Right forelimb (tissue), 1 donor: ENCODE measurements around the gene ANKRD13B.
"Not testable (repeated sequence)": the region's sequence is repeated elsewhere in the genome, so short reads cannot be mapped to it uniquely, and the experiment has no call there.

ENCODE experiments used
- DNase-seq: peaks from one replicate; pipeline ENCODE4 v3.0.0-alpha.2; 2018

ANKRD13B gene

GRCh38 chr17:29592850-29593551 is at the start of gene ANKRD13B:
TSS of gene ANKRD13B (plus strand) at chr17:29593132. CDS start at chr17:29593622, 490 bp downstream.
- no peak for DNase-seq

- DNase-seq = no peak
These were observed 48.9 kb upstream of the ANKRD13B start for GRCh38 chr17:29544066-29544465.

GRCh38 chr17:29546085-29546484 is 46.8 kb upstream of the ANKRD13B start:
- DNase-seq = no peak

- DNase-seq = no peak
These were observed 46.1 kb upstream of the ANKRD13B start for GRCh38 chr17:29546830-29547229.

- no peak for DNase-seq
These were observed 43.6 kb upstream of the ANKRD13B start for GRCh38 chr17:29549177-29549923.

GRCh38 chr17:29555840-29556239 is 37.1 kb upstream of the ANKRD13B start:
- DNase-seq = no peak

- DNase-seq = no peak
These were observed 35.7 kb upstream of the ANKRD13B start for GRCh38 chr17:29557085-29557738.

- DNase-seq = no peak
These were observed 35.2 kb upstream of the ANKRD13B start for GRCh38 chr17:29557739-29558116.

- not testable (repeated sequence) for DNase-seq
These were observed 34.8 kb upstream of the ANKRD13B start for GRCh38 chr17:29558139-29558538.

GRCh38 chr17:29559640-29560039 is 33.3 kb upstream of the ANKRD13B start:
- DNase-seq = no peak

- no peak for DNase-seq
These were observed 32.6 kb upstream of the ANKRD13B start for GRCh38 chr17:29560316-29560715.

- no peak for DNase-seq
These were observed 31.1 kb upstream of the ANKRD13B start for GRCh38 chr17:29561554-29562517.

GRCh38 chr17:29562615-29563014 is 30.3 kb upstream of the ANKRD13B start:
- DNase-seq = no peak

- no peak for DNase-seq
These were observed 29.1 kb upstream of the ANKRD13B start for GRCh38 chr17:29563816-29564215.

- no peak for DNase-seq
These were observed 27.1 kb upstream of the ANKRD13B start for GRCh38 chr17:29565643-29566472.

- no peak for DNase-seq
These were observed 26.2 kb upstream of the ANKRD13B start, which contains the start of gene ABHD15 for GRCh38 chr17:29566473-29567303. TSS of gene ABHD15 (minus strand) at chr17:29567037. CDS start at chr17:29566966, 71 bp downstream.

GRCh38 chr17:29567304-29567553 is 25.7 kb upstream of the ANKRD13B start:
- DNase-seq = no peak

- no peak for DNase-seq
These were observed 25.2 kb upstream of the ANKRD13B start for GRCh38 chr17:29567554-29568330.

GRCh38 chr17:29568331-29569244 is 24.3 kb upstream of the ANKRD13B start, which contains the start of gene TP53I13:
TSS of gene TP53I13 (plus strand) at chr17:29568701. CDS start at chr17:29568759, 58 bp downstream.
- peak; percentile 93 for DNase-seq
